Stimulated activated CD4-positive, alpha-beta T cell treated with anti-CD3 and anti-CD28 coated beads, Interleukin-15, amount 100 ng/mL, for 1 hour (primary cell): ENCODE measurements around the gene VTI1B.

Experiments
- DNase-seq, 2 donors: peaks; one replicate each; pipeline ENCODE4 v3.0.0-alpha.2; 2020; ENCODE audit warnings: low read depth in 1 of 2, low spot score in 1 of 2

VTI1B gene

GRCh38 chr14:67680121-67680602, 5.7 kb upstream of the VTI1B start:
- no peak for DNase-seq

DNA sequence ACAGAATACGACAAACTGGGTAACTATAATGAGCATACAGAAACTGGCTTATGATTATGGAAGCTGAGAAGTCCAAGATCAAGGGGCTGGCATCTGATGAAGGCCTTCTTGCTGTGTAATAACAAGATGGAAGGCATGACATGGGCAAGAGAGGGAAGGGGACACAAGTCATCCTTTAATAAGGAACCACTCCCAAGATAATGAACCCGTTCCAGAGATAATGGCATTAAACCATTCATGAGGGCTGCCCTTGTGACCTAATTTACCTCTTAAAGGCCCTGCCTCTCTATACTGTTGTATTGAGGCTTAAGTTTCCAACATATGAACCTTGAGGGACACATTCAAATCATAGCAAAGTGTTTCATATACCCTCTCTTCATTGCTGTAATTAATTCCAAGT, 4.6 kb upstream of the VTI1B start:
- DNase-seq: no peak

DNA sequence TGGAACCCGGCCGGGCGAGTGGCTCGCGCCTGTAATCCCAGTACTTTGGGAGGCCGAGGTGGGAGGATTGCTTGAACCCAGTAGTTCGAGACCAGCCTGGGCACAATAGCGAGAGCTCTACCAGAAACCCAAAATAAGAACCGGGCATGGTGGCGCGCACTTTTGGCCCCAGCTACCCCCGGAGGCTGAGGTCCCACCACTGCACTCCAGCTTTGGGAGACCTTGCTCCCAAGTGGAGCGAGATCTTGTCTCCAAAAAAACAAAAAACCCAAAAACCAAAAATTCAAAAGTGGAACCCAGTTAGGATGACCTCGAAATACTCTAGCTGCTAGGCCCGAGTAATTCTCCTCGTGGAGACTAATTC, 769 bp upstream of the VTI1B start:
- DNase-seq: no peak

DNA sequence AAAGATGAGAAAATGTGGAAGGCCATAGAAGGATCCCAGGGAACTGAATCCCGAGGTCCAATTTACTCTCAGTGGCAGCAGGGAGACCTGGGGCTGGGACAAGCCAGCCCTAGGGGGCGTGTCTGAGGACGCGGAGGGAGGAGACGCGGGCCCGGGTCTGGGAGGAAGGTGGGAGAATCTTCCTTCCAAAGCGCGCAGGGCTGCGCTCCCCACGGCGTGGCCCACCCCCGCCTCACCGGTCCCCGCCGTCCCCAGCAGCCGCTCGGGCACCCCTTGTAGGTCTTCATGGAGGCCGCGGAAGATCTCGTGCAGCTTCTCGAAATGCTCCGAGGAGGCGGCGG, 323 bp downstream of the VTI1B start:
- peak; percentile 18 to 28 for DNase-seq

- no peak for DNase-seq
These were observed 981 bp downstream of the VTI1B start for GRCh38 chr14:67673451-67673850.

DNA sequence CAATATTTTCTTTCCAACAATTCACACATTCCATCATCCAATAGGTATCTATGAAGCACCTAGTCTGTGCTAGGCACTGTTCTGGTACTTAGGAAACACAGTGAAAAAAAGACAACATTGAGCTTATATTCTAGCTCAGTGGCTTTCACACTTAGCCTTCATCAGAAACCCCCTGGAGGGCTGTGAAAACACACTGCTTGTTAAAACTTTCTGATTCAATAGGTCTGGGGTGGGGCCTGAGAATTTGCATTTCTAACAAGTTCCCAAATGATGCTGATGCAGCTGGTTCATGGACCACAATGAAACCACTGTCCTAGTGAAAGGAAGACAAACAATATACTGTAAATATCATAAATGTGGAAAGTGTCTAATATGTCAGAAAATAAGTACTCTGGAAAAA, 5.9 kb downstream of the VTI1B start:
- DNase-seq: no peak

DNA sequence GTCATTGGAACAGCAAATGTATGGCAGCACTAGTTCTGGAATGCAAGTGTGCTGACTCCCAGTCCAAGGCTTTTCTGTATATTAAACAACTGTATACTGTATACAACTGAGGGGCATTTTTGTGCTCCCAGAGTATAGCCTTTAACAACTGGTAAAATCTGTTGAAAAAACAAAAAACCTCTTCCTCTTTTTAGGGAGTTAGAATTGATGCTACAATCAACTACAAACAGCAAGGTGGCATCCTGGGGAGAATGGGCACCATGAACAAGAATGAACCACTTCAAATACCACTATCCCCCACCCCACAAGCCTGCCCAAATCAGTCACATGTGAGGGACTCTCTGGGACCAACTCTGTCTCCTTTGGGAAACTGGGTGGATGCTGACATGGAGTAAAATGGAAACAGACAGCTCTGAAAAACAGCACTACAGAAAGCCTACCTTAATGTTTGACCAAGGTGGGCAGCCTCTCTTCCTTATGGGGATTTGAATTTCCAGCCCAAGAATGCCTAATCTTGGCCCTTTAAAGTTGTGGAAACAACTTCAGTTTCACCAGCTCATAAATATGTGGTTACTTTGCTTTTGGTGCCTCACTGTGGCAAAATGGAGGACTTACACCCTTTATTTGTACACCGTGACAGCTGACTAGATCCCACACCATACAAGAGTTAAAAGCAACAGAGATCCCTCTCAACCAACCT, 7.5 kb downstream of the VTI1B start:
- no peak for DNase-seq

DNA sequence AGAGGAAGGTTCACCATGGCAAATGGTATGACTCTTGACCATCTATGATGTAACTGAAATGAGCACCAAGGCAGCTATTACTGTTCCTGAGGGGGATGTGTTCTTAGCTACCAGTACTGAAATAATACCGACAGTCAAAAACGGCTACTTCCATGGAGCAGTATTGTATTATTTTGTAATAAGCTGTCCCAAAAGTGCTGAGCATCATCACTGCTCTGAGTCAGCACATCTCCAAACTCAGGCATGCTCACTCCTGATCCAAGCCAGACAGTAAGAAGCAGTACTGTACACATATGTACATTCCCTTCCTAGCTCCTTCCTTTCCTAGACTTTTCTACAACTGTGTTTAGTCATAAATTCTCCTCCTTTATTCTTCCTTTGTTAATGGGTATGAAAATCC, 8.6 kb downstream of the VTI1B start:
- no peak for DNase-seq

- no peak for DNase-seq
These were observed 10.8 kb downstream of the VTI1B start for GRCh38 chr14:67663633-67664032.

GRCh38 chr14:67653651-67654280, 20.7 kb downstream of the VTI1B start:
- DNase-seq: no peak

GRCh38 chr14:67652189-67652588, 22.2 kb downstream of the VTI1B start:
- no peak for DNase-seq

DNA sequence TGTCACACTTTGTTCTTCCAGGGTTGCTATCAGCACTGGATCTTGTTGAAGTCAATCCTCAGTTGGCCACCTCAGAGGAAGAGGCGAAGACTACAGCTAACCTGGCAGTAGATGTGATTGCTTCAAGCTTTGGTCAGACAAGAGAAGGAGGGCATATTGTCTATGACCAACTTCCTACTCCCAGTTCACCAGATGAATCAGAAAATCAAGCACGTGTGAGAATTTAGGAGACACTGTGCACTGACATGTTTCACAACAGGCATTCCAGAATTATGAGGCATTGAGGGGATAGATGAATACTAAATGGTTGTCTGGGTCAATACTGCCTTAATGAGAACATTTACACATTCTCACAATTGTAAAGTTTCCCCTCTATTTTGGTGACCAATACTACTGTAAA, 23.7 kb downstream of the VTI1B start:
- no peak for DNase-seq

DNA sequence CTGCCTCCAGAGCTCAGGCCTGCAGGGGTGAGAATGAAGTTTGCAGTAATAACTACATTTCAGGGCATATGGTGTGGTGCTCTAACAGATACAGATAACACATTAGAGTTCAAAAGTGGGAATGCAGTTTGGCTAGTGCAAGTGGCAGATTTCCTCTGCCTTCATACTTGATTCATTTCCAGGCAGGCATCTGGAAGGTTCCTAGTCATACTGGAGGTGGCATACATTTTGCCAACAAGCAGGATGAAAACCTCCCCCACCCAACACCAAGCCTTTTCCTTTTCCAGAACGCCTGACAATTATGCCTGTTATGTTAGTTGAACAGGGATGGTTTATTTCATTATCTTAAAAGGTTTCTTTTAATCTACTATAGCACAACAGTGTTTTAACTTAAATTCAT, 24.3 kb downstream of the VTI1B start:
- DNase-seq: no peak

- no peak for DNase-seq
These were observed 28.3 kb downstream of the VTI1B start for GRCh38 chr14:67646131-67646530.

GRCh38 chr14:67645414-67645813, 29.0 kb downstream of the VTI1B start:
- DNase-seq: no peak

GRCh38 chr14:67644428-67644827, 30.0 kb downstream of the VTI1B start:
- no peak for DNase-seq

GRCh38 chr14:67643713-67644112, 30.7 kb downstream of the VTI1B start:
- no peak for DNase-seq

GRCh38 chr14:67641902-67642749, 32.3 kb downstream of the VTI1B start:
- no peak for DNase-seq

- DNase-seq: no peak
These were observed 33.0 kb downstream of the VTI1B start for GRCh38 chr14:67641480-67641879.

GRCh38 chr14:67638642-67639041, 35.8 kb downstream of the VTI1B start:
- DNase-seq: no peak

GRCh38 chr14:67636361-67636919, 38.0 kb downstream of the VTI1B start:
- DNase-seq: no peak
